HEK293 (cell line): ENCODE data around the gene ACTN4.

ENCODE experiments used
- CTCF ChIP-seq: fragments of 450-650 bp; formaldehyde crosslinking; IDR thresholded peaks from 2 replicates; pipeline ENCODE4 v1.5.1; 2016; ENCODE audit warnings: missing biosample characterization, missing genetic modification characterization
- PBX3 ChIP-seq: sonication (generic); formaldehyde crosslinking; IDR thresholded peaks from 2 replicates; pipeline ENCODE4 v1.8.1; 2022; ENCODE audit warnings: mild to moderate bottlenecking, moderate library complexity, missing genetic modification reagents
- ZNF324 ChIP-seq: fragments of 450-650 bp; formaldehyde crosslinking; IDR thresholded peaks from 2 replicates; pipeline ENCODE4 v1.5.1; 2016; ENCODE audit warnings: missing biosample characterization, missing genetic modification characterization

- TF ChIP-seq ZNF324 (tag by site-specific recombination) (no peak), CTCF (tag by site-specific recombination) (no peak), PBX3 (CRISPR knock-in tag) (no peak)
Observed at GRCh38 chr19:38736413-38737280, 89.2 kb downstream of the ACTN4 start.
